GM11168 (cell line): ENCODE data around the gene LIFR.

Experiments
- in situ Hi-C: fragments of 300-500 bp; cut with MboI; formaldehyde crosslinking; loops from one replicate; pipeline ENCODE4 v1.12.0; 2022; ENCODE audit warnings: low sequenced_read_pairs; ENCODE audit not compliant: unreplicated experiment

Gene LIFR

DNA sequence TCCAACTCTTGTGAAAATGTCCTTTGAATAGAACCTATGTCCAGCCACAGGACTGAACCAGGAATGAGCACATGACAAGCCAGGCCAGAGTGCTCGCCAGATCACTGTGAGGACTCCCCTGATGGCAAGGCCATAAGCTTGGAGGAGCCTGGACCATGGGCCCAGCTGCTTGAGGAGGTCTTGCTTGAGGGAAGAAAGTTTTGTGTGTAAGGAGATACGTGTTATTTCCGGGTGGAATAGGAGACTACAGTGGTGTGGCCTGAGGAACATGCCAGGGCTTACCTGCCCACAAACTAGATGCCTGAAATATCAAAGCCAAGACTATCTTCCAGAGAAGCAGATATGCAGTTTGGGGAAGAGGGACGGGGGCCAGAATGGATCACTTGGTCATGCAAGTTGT, 84.7 kb downstream of the LIFR start:
- in situ Hi-C loops = no loop called here

DNA sequence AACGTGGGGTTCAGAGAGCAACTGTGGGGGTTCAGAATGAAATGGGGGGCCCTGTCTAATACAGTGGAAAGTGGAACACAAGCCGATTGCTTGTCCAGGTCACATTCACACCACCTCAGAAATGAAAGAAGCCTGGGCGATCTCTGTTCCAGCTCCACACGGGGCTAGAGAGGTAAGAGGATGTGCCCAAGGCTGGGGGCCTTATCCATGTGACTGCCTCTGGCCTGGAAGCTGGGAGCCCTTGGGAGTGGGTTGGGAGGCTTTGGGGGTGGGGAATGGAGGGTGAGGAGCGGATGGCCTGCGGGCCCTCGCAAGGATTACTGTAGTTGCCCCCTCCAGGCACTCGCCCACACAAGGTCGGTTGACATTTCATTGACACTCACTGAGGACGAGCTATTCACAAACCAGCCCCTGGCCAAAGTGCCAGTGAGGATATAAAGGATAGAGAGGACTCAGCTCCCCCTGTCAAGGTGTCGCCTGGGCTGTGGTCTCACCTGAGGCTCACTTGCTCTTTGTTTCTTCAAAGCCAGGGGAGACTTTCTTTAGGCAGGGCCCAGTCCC, 86.7 kb downstream of the LIFR start:
- in situ Hi-C loops = no loop called here

DNA sequence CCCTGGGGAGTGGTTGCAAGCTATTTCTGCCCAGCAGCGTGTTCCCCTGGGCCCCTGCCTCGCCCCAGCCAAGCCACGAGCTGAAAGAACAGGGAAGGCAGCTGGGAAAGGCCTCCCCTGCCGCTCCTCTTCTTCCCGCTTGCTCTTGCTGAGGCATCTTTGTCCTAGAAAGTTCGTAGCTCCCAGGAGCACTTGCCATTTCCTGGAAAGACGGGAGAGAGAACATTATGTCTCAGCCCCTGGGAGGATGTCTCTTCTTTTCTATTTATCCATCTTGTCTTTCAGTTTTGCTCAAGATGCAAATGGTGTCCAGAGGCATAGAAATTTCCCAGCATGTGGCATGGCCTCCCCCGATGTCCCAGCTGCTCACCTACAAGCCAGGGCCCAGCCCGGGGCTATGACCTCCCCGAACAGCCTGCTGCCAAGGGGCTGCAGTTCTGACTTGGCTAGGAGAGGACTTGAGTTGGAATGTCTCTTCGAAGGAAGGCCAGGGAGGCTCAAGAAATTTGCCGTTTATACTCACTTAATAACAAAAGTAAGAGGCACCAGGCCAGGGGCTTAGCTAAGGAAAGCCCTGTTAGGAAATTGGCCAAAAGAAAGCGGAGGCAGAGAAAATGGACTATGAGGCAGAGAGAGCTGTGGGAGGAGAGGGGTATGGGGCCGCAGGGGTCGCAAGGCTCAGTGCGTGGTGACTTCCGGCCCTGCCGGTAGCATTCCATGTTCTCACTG, 87.3 kb downstream of the LIFR start:
- in situ Hi-C loops = no loop called here

DNA sequence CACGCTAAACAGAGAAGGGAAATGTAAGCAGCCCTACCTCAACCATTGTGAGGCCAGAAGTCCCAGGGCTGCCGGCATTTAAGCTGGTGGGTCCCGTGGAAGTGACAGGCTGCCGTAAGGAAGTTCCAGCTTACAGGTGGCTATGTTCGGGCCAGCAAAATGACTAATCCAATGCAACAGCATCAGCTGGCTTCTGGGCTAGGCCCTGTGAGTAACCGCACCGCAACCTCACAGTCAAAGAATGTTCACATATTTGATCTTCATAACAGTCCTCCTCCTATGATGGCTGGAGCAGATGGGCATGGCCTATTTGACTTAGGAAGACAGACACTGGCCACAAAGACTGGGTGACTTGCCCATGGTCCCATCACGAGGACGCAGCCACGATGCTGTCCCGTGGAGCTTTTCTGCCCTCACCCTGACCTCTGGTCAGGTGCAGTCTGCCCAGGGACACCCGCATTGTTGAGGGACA, 88.2 kb downstream of the LIFR start:
- in situ Hi-C loops = no loop called here

DNA sequence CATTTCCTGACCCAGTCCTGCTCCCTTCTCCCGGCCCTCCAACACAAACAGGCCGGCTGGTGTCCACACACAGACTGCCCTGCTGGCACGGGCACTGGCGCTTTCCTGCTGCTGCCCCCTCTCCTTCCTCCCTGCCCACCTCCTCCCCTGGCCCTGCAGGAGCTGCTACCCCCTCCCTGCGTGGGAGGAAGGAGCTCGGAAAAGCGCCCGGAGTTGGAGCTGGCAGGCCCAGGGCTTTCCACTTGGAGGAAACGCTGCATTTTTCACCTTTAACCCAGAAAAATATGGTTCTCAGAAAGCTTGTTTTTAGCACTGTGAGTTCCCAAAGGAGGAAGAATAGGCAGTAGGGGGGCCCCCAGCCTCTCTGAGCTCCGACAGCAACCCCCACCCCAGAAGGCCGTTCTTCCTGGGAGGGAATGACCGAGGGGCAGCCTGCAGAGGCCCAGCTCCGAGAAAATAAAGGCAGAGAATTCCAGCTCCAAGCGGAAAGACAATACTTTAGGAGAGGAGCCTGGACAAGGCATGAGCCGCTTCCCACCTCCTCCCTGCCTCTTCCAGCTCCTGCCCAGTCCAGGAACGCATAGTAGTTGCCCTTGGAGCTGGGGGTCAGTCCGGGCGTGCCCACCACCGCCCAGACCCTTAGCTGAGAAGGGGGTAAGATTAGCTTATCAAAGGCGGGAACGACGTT, 88.9 kb downstream of the LIFR start:
- in situ Hi-C loops = no loop called here

DNA sequence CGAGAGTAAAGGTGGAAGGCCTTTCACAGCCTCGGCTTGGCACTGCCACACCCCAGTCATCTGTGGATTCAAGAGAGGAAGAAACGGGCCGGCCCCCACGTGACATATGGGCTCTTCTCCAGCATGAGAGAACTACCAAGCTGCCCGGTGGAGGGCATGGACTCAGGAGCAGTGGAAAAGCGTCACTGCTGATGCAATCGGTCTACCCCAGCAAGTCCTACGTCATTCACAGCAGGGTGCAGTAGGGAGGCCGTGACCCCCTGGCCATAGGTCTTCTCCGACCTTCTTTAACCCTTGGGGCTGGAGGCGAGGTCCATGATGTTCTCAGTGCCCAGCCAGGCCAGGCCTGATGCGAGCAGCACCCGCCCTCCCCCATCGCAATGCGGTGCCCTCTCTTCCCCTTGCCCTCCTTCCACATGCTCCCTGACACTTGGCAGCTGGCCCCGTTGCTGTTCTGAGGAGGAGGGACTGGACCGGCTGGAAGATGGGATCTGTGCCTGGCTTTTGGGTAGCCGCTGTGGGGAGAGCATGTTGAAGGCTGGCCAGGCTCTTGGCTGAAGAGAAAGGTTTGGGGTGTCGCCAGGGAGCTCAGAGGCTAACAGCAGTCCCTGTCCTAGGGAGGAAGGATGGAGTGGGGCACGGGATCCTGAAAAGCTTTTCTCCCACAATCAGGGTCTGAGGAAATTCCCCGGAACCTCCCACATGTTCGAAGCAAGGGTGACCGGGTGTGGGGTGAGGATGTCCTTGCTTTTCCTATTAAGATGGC, 89.8 kb downstream of the LIFR start:
- in situ Hi-C loops = no loop called here

DNA sequence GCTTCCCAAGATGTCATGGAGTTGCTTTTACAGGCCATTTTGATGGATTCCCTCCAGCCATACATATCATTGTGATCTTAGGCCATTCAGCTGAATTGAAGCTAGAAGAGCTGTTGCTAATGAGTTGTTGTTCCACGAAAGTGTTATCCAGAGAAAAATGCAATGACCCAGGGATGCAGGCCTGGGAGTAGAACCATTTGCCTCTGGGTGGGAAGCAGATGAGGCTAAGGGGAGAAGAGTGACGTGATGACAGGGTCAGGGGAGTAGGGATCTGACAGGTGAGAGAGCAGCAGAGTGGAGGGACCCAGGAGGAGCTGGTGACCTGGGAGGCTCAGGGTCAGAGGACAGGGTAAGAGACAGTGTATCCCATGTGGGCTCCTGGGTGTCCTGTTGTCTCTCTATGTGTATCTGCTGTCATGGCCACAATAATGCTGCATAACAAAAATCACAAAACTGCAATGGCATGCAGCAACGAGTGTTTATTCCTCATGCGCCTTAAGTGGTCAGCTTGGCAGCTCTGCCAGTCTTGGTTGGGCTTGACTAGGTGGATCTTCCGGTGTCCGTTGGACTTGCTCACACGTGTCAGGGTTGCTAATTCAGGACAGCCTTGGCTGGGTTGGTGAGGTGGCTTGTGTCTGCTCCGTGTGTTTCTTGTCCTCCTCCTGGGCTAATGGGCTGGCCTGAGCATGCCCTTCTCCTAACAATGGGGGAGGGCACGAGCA, 90.6 kb downstream of the LIFR start:
- in situ Hi-C loops = no loop called here

DNA sequence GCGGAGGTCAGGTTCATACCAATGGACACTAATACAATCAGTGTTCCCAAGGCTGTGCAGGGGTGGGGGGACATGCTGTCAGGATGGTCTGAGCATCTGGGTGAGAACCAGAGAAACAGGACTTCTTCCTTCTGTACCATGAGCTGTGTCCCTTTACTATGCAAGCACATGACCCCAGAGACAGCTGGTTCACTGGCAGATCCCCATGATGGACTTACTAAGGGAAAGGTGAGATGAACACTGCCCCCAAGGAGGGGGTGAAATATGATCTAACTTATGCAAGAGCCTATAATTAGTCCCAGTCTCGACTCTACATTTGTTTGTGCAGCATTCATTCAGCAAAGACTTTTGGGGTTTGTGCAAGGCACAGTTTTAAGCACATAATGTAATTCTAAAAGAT, 91.4 kb downstream of the LIFR start:
- in situ Hi-C loops = no loop called here

DNA sequence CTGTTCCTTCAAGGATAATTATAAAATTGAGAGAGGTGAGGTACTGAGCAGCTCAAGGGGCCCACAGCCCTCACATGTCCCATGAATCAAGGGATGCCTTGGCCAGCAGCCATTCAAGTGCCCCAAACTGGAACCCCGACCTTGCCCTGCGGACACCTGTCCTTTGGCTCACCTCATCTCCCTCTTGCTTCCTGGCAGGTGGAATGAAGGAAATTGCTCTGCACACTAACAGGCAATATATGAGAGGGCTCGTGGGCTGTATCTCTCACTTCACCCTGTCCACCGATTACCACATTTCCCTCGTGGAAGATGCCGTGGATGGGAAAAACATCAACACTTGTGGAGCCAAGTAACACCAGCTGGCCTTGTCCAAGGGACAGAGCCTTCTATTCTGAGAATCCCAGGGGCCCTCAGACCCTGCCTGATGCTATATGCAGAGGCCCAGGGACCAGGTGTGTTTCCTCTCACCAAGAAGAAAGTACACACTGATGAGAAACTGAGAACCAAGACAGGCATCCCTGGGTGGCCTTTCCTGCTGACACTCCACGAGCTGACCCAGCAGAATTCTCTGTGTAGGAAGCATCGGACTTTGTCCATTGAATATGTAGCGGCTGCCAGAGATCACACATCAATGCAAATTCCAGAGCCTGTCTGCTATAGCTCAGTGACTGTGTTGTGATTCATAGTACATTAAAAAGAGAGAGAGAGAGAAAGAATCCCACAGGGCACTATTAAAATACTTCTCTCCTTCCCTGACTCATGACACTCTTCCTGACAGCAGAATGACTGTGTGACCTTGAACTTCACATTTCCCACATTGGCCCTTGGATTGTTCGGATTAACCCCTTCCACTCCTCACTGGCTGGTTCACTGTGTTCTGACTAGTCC, 92.6 kb downstream of the LIFR start:
- in situ Hi-C loops = no loop called here

DNA sequence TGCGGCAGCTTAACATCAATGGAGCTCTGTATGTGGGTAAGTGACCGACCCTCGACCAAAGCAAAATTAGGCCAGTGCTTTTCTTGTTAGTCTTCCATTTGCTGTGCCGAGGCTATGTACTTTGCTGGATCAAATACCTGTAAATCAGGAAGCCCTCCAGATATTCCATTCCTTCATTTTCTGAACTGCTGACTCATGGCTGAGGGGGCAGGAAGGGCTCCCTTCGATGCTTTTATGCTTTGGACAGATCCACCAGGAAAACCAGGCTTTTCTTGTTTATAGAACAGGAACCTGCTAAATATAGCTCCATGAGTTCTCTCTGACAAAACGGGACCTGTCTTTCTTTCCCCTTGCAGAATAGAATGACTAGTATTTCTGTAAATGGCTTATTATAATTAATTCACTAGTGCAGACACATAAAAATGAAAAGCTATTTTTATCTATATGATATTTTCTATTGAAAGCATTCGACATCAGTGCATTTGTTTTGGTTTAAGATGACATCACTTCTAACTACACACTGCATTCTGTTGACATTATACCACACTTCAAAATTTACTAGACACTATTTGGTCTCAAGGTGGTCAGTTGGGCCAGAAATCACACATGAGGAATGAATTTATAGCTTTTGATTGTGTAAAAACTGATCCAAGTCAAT, 93.3 kb downstream of the LIFR start:
- in situ Hi-C loops = no loop called here

DNA sequence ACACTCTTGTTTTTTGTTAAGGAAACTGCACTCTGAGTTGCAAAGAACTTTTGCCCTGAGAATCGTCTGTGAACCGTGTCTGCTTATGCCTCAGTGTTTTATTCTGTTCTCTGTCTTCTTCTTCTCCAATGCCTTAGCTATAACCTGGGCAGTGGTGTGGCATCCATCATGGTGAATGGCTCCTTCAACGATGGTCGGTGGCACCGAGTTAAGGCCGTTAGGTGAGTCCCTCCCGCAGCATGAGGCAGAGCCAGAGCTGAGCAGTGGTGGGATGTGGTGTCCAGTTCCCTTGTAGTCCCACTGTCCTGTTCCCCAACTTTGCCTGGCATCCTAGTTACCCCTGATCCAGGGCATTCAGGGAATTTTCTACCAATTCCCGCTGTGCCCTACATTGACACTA, 98.3 kb downstream of the LIFR start:
- in situ Hi-C loops = no loop called here

DNA sequence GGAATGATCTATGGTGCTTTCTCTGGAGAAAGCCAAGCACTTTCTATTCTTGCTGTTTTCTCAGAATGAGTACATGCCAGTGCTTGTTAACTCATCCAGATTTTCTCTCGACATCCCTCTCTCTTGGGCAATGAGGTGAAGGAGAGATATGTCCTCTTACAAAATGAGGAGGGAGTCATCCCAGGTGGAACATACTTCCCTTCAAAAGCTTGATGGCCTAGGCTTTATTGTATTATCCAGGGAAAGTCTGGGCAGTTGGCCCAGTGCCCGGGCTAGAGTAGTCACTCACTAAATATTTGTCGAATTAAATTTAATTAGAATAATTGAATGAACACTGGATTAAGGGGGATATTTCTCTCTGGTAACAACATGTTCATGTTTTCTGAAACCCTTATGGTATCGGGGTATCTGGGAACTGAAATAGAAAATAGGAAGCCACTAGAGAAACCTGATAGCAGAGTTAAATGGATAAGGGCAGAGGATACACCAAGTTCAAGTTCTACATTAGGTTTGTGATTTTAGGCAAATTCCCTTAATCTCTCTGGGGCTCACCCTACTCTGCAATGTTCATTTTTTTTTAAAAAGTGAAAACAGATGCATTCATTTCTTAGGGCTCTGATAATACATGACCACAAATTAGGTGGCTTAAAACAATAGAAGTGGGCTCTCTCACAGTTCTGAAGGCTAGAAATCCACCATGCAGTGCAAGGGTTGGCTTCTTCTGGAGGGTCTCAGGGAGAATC, 99.6 kb downstream of the LIFR start:
- in situ Hi-C loops = no loop called here

DNA sequence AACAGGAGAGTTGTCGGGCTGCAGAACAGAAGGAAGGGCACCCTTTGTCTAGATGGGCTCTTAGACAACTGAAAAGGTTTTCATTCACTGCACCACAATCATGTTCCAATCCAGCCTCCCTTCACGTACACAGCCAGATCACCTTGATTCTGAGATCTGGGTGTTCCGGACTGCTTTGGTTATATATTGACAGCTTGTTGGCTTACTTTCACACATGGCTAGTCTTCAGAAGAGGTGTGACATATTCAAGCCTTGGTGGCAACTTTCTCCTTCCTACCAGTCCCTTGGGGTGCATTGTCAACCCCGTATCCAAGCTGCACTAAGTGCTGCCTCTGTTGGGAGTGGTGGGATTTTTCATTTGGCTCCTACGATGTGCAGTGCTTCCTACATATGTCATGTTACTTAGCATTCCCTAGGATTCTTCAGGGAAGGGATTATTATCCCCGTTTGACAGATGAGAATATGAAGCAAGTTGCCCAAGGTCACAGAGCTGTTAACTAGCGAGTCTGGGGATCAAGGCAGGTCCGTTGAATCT, 100.6 kb downstream of the LIFR start:
- in situ Hi-C loops = no loop called here

DNA sequence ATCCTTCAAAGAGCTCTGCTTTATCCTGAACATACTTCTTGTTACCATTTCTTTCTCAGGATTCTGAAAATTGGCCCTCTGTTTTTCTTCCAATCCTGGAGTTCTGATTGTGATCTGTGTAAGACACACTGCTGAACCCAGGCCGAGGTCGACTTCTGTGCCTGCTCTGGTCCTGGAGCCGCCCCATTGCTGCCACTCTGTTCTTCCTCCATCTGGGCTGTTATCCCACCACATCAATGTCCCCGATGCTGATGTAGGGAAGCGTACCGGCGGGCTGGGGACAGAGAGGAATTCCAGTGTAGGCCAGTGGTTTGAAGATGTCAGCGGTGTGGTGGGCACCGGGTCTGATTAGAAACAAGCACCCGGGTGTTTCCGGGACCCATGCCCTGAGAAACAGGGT, 102.5 kb downstream of the LIFR start:
- in situ Hi-C loops = no loop called here

DNA sequence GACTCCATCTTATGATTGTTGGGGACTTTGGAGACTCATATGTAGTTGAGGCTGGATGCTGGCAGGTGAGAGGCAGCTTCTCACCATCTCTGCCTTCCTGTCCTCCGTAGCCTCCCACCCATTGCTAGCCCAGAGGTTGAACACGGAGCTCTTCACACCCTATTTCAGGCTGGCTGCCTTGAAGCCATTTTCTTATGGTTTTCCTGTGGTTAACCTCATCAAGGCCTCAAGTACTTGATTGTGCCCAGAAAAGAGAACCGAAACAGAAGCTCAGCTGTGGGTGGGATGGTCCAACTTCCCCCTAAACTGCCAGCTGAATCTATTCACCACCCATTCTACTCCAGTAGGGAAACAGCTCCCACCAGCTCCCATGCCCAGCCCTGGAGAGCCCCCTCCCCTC, 102.9 kb downstream of the LIFR start:
- in situ Hi-C loops = no loop called here

DNA sequence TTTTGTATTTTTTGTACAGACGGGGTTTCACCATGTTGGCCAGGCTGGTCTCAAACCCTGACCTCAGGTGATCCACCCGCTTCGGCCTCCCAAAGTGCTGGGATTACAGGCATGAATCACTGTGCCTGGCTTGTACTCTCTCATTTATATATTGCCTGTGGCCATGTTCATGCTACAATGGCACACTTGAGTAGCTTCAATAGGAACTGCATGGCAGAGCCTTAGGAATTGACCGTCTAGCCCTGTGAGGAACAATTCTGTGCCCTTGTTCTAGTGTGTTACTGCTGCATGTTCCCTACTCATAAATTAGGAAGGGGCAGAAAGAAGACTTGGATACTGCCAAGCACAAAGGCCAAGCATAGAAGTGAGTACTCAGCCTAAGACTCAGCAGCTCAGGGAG, 104.2 kb downstream of the LIFR start:
- in situ Hi-C loops = no loop called here

DNA sequence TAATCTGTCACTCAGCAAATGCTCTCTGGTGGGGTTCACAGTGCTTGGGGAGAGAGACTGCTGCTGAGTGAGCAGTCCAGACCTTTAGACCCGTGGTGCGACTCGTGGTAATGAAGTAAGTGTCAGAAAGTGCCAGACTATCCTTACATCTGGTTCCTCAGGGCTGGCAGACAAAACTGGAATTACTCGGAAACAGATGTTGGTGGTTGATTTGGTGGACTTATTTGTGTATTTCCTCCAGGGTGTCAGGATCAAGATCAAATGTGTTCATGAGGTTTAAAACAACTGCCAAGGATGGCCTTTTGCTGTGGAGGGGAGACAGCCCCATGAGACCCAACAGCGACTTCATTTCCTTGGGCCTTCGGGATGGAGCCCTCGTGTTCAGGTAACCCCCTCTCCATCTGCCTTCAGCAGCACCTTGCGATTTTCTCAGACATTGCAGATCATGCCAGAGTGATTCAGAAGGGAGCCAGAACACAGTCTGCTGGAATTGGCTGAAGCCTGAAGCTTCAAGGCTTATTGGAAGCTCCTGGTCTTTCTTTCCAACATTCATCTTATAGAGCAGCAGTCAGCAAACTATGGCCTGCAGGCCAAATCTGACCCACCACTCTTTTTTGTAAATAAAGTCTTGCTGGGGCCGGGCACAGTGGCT, 105.2 kb downstream of the LIFR start:
- in situ Hi-C loops = no loop called here
